Stimulated activated CD4-positive, alpha-beta T cell treated with anti-CD3 and anti-CD28 coated beads, TNF-alpha, amount 100 ng/mL, for 1 hour (primary cell): Measurements from ENCODE around the gene SPEM1.
A peak's percentile ranks its signal among the peaks of the same experiment; 100 is the strongest.

Experiments
- DNase-seq, 3 donors: peaks; one replicate each; pipeline ENCODE4 v3.0.0-alpha.2; 2020; ENCODE audit warnings: low read depth in 3 of 3, low spot score in 1 of 3

SPEM1 gene

DNA sequence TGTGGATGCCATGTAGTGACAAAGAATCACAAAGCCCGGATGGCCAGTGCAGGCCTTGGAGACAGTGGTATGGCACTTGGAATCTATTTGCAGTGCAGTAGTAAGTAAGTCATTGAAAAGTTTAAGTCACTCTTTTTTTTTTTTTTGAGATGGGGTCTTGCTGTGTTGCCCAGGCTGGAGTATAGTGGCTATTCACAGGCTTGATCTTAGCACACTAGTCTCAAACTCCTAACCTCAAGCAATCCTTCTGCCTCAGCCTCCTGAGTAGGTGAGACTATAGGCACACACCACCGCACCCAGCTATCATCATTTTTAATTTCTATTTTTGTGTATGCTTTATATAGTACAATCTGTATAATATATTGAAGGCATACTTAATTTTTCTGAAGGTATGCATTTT is 21.5 kb upstream of the SPEM1 start:
- DNase-seq = no peak

GRCh38 chr17:7403043-7403726 is 16.9 kb upstream of the SPEM1 start:
- no peak for DNase-seq

DNA sequence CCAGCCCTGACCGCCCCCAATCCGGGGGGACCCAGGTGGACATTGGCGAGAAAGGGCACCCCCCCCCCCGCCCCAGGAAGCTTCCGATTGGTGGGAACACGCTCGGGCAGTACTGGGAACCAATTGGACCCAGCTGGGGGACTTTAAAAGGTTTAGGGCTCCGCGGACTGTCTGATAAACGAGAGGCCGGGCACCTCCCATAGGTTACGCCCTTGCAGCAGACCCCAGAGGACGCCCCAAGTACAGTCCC is 16.5 kb upstream of the SPEM1 start:
- no peak for DNase-seq

- DNase-seq = peak; percentile 84 to 91 (median 86)
Measured at GRCh38 chr17:7403977-7404736, 16.0 kb upstream of the SPEM1 start, which contains the start of gene TMEM256. TMEM256 (minus strand) TSS chr17:7404097; CDS start chr17:7404084, 13 bp downstream.

DNA sequence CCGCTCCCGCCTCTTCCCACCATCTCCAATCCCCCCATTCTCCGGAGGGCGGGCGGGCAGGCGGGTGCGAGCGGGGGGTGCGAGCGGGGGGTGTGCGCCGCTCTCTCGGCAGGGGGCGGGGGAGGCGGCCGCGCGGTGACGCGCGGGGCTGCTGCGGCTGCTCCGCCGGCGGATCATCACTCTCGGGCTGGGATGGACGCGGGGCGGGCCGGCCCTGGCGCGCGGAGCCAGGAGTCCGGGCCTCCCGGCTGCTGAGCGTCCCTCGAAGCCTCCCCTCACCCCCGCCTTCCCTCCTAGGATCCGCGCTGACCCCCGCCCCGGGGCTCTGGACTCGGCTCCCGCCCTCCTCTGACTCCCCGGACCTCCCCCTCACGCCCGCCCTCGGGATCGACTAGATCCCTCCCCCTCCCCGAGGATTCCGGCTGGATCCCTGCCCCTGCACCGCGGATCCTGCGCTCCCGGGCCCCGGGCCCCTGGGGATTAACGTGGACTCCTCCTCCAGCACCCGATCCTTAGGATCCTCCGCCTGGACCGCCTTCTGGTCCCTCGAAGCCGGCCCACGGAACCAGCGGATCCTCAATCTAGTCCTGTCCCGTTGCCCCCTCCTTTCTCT is 15.3 kb upstream of the SPEM1 start:
- peak in 2 of 3 donors; percentile 40 to 53 for DNase-seq

DNA sequence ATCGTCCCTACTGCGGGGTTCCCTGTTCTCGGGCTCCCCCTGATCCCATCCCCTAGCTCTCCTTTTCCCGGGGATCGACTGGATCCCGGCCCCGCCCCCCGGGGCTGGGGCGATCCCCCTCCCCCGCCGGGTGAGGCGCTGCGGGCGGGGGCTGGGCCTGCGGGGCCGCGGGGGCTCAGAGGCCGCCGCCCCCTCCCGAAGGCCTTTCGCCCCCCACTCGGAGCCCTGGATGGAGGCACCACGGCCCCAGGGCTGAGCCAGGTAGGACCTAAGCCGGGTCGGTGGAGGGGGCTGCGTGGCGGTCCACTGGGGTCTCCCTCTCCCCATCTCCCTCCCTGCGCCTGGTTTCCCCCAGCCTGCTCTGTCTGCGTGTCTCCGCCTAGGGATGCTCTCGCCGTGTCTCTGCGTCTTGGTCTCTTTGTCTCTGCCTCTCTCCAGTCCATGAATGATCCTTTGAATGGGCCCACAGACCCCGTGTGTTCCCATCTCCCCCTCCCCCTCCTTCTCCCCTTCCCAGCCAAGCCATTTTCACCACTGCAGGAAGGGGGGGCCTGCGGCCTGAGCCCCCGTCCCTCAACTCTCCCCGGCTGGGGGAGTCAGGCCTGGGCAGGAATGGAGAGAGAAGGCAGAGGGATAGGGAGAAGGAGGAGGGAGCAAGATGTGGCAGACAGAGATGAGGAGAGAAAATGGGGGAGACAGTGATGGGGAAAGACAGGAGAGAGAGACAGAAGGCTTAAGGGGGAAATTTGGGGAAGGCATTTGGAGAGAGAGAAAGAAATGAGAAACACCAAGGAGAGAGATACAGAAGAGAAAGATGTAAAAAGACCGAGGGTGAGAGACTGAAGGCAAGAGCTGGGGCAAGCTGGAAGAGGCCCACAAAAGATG is 14.5 kb upstream of the SPEM1 start:
- DNase-seq = no peak

GRCh38 chr17:7406235-7406825 is 13.8 kb upstream of the SPEM1 start:
- DNase-seq = no peak

GRCh38 chr17:7407082-7407481 is 13.0 kb upstream of the SPEM1 start:
- DNase-seq = no peak

- no peak for DNase-seq
Measured at GRCh38 chr17:7407485-7408251, 12.5 kb upstream of the SPEM1 start, which contains the start of gene NLGN2. NLGN2 (plus strand) TSS chr17:7407845; CDS start chr17:7408256, 411 bp downstream.

DNA sequence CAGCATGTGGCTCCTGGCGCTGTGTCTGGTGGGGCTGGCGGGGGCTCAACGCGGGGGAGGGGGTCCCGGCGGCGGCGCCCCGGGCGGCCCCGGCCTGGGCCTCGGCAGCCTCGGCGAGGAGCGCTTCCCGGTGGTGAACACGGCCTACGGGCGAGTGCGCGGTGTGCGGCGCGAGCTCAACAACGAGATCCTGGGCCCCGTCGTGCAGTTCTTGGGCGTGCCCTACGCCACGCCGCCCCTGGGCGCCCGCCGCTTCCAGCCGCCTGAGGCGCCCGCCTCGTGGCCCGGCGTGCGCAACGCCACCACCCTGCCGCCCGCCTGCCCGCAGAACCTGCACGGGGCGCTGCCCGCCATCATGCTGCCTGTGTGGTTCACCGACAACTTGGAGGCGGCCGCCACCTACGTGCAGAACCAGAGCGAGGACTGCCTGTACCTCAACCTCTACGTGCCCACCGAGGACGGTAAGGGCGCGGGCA is 11.8 kb upstream of the SPEM1 start:
- DNase-seq = no peak

- DNase-seq = no peak
Measured at GRCh38 chr17:7408863-7409262, 11.3 kb upstream of the SPEM1 start.

- DNase-seq = no peak
Measured at GRCh38 chr17:7409716-7410115, 10.4 kb upstream of the SPEM1 start.

GRCh38 chr17:7410634-7411426 is 9.3 kb upstream of the SPEM1 start:
- no peak for DNase-seq

DNA sequence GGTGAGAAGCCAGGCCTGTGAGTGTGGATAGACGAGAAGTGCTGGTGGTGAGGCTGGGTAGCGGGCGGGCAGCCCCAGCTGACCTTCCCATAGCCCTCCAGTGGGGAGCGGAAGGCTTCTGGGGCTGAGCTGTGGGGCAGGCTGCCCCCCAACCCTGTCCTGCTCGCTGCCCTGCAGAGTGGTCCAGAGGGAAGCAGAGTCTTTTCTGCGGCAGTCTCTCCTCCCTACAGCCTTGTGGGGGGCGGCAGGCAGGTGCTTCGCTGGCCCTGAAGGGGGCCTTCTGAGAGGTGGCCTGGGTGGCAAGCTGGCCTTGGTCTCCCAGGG is 8.7 kb upstream of the SPEM1 start:
- DNase-seq = no peak

DNA sequence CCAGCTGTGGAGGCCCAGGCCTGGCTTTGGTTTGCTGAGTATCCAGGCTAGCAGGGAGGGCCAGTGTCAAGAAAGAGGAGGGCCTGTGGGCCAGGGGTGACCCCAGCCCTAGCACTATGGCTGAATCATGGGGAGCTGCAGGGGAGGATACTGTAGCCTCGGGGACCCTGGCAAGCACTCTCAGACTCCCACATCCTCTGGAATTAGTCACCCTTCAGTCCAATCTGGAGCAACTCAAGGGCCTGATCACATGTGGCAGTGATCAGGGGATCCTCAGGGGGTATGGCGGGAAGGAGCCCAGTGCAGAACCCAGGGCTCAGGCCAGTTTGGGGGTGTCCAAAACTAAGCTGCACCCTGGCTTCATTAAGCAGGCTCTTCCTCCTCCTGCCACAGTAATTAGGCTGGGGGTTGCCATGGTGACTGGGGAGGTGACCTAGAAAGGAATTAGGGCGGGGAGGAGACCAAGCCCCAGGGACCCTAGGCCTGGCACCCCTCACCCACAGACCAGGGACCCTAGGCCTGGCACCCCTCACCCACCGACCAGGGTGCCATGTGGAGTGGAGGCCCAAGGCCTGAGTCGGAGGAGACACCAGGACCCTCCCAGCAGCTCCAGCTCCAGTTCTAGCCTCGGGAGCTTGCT is 6.7 kb upstream of the SPEM1 start:
- DNase-seq = no peak

- DNase-seq = no peak
Measured at GRCh38 chr17:7414837-7415236, 5.3 kb upstream of the SPEM1 start.

DNA sequence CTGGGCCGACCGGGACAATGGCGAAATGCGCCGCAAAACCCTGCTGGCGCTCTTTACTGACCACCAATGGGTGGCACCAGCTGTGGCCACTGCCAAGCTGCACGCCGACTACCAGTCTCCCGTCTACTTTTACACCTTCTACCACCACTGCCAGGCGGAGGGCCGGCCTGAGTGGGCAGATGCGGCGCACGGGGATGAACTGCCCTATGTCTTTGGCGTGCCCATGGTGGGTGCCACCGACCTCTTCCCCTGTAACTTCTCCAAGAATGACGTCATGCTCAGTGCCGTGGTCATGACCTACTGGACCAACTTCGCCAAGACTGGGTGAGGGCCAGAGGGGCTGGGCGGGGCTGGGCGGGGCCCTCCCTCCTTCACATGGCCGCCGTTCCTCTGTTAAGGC is 4.3 kb upstream of the SPEM1 start:
- no peak for DNase-seq

- DNase-seq = no peak
Measured at GRCh38 chr17:7416323-7416722, 3.8 kb upstream of the SPEM1 start.

DNA sequence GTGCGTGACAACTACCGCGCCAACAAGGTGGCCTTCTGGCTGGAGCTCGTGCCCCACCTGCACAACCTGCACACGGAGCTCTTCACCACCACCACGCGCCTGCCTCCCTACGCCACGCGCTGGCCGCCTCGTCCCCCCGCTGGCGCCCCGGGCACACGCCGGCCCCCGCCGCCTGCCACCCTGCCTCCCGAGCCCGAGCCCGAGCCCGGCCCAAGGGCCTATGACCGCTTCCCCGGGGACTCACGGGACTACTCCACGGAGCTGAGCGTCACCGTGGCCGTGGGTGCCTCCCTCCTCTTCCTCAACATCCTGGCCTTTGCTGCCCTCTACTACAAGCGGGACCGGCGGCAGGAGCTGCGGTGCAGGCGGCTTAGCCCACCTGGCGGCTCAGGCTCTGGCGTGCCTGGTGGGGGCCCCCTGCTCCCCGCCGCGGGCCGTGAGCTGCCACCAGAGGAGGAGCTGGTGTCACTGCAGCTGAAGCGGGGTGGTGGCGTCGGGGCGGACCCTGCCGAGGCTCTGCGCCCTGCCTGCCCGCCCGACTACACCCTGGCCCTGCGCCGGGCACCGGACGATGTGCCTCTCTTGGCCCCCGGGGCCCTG is 3.0 kb upstream of the SPEM1 start:
- no peak for DNase-seq
